Kidney (tissue), 14 donors: ENCODE measurements around the gene MYBPC2. TPM values are rescaled to one million over a fixed set of nuclear protein-coding genes. Genes with fewer than 3 reads are reported as not detected.
"Not testable (repeated sequence)": the region's sequence is repeated elsewhere in the genome, so short reads cannot be mapped to it uniquely, and the experiment has no call there.

ENCODE experiments used
- DNase-seq, 5 donors: peaks; one replicate each; pipeline ENCODE4 v3.0.0-alpha.2; 2013 to 2020
- FAIRE-seq: peaks from 2 replicates; lab custom pipeline; 2012; peaks lifted over from hg19 to GRCh38; lab: Jason Lieb, UNC
- H3K27ac ChIP-seq, 2 donors: one replicate each; pipeline ENCODE4 v1.7.0; 2013; ENCODE audit warnings: low read depth in 2 of 2, low read length in 2 of 2, inconsistent platforms in 1 of 2
- H3K27me3 ChIP-seq: one replicate; pipeline ENCODE4 v1.7.1; 2013; ENCODE audit warnings: low read length, inconsistent platforms; ENCODE audit not compliant: control insufficient read depth, insufficient read depth
- H3K36me3 ChIP-seq, 3 donors: one replicate each; pipeline versions ENCODE4 v1.7.0 to v1.7.1; 2013; ENCODE audit warnings: low read length in 3 of 3, control low read depth in 1 of 3, inconsistent platforms in 1 of 3; ENCODE audit not compliant: insufficient read depth in 3 of 3, control insufficient read depth in 2 of 3
- H3K4me1 ChIP-seq, 3 donors: one replicate each; pipeline versions ENCODE4 v1.7.0 to v1.7.1; 2013; ENCODE audit warnings: low read length in 3 of 3, inconsistent platforms in 1 of 3, low read depth in 1 of 3; ENCODE audit not compliant: control insufficient read depth in 2 of 3, insufficient read depth in 2 of 3
- H3K4me3 ChIP-seq, 3 donors: one replicate each; pipeline versions ENCODE4 v1.7.0 to v1.8.1; 2013; ENCODE audit warnings: low read length in 3 of 3, control low read depth in 1 of 3, inconsistent platforms in 1 of 3
- H3K9ac ChIP-seq, 3 donors: one replicate each; pipeline versions ENCODE4 v1.7.0 to v1.7.1; 2013; ENCODE audit warnings: low read length in 3 of 3, control low read depth in 1 of 3, inconsistent platforms in 1 of 3
- H3K9me3 ChIP-seq, 3 donors: one replicate each; pipeline versions ENCODE4 v1.7.0 to v1.7.1; 2013; ENCODE audit warnings: low read length in 3 of 3, control low read depth in 1 of 3, inconsistent platforms in 1 of 3; ENCODE audit not compliant: control insufficient read depth in 2 of 3, insufficient read depth in 1 of 3
- intact Hi-C: fragments of 100-400 bp; cut with DNase I; formaldehyde crosslinking; loops from one replicate; pipeline ENCODE4 v1.11.1; 2022
- polyA plus RNA-seq: library from polyadenylated mRNA; stranded (reverse); fragments of 350-450 nt; fragmentation: Illumina TruSeq; extraction: RNeasy Lipid Tissue Mini Kit (QIAGEN cat#74804); gene quantifications from one replicate; pipeline ENCODE4 v1.2.3, GENCODE V29; 2014; ENCODE audit warnings: low read depth, low replicate concordance; ENCODE audit not compliant: insufficient read depth
- total RNA-seq: library from RNA; stranded (reverse); fragmentation: NEBNext Ultra II Directional; extraction: Animal tissue kit (Norgen Biotek cat#: 25700); gene quantifications from one replicate; pipeline ENCODE4 v1.2.1, GENCODE V29; 2021
- TF ChIP-seq, protein P1 (sequence below): IDR thresholded peaks from 3 replicates; pipeline ENCODE4 v1.5.1; 2012; ENCODE audit warnings: mild to moderate bottlenecking, moderate library complexity, borderline replicate concordance; ENCODE audit not compliant: insufficient read depth; ENCODE audit errors: extremely low read depth
- donor health status: control.
- donor health status: control.
- donor health status: control.
- donor health status: control.
- donor health status: control.
- donor health status: DM: yes; HTN: yes; CAD: no.
- donor health status: Normal renal cell carcinoma (clear cell type).

MYBPC2 gene
- total and polyA plus RNA-seq, 2 donors from 2014 or later = 0.98 TPM; not detected in 1

DNA sequence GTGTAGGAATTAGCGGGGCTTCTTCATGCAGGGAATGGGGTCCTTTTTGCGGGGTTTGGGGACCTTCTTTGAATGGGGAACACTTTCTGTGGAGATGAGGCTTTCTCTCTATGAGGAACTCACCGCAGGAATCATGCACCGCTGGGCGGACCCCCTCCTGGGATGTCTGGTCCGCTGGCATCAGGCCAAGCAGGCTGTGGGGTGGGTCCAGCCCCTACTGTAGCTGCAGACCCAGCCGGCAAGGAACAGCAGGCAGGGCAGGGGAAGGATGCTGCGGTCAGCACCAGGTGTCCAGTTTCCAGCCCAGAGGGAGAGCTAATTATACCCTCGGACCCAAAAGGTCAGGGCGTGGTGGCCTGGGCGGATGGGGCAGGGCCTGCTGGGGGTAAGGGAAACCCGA lies 1.8 kb downstream of the MYBPC2 start:
- H3K27ac ChIP-seq = no peak overlapping the region
- H3K4me3 ChIP-seq = no peak overlapping the region
- H3K36me3 ChIP-seq = no peaks in the 10 kb centered on the region
- intact Hi-C loops = no loop called here
- no peaks in the 10 kb centered on the region for H3K27me3 ChIP-seq
- H3K9ac ChIP-seq = no peak overlapping the region
- H3K9me3 ChIP-seq = no peaks in the 10 kb centered on the region
- no peak for FAIRE-seq
- TF ChIP-seq, protein P1, sequence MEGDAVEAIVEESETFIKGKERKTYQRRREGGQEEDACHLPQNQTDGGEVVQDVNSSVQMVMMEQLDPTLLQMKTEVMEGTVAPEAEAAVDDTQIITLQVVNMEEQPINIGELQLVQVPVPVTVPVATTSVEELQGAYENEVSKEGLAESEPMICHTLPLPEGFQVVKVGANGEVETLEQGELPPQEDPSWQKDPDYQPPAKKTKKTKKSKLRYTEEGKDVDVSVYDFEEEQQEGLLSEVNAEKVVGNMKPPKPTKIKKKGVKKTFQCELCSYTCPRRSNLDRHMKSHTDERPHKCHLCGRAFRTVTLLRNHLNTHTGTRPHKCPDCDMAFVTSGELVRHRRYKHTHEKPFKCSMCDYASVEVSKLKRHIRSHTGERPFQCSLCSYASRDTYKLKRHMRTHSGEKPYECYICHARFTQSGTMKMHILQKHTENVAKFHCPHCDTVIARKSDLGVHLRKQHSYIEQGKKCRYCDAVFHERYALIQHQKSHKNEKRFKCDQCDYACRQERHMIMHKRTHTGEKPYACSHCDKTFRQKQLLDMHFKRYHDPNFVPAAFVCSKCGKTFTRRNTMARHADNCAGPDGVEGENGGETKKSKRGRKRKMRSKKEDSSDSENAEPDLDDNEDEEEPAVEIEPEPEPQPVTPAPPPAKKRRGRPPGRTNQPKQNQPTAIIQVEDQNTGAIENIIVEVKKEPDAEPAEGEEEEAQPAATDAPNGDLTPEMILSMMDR = no peak
- peaks cover 0 to 7% (median 3%) of the 10 kb centered on the region in 3 donors for H3K4me1 ChIP-seq
- DNase-seq = peak in 4 of 5 donors; percentile 49 to 77 (median 60)

DNA sequence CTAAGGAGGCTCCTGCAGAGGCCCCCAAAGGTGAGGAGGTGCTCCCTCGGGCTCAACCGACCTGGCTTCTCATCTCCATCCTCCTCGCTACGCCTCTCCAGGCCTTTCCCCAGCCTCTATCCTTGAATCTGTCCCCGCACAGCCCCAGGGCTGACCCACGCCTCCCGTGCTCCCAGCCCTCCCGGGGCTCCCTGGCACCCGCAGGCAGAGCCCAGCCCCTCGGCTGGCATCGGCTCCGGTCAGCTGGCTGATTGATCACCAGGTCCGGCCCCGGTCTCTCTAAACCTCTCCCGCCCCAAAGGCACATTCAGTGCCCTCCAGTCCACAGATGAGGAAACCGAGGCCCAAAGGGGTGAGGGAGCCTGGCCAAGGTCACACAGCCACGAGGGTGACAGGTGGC lies 2.5 kb downstream of the MYBPC2 start:
- Histone ChIP-seq H3K9ac (no peak overlapping the region), H3K27ac (no peak overlapping the region), H3K4me3 (no peak overlapping the region), H3K9me3 (no peaks in the 10 kb centered on the region), H3K36me3 (no peaks in the 10 kb centered on the region), H3K4me1 (peaks cover 0 to 7% (median 3%) of the 10 kb centered on the region in 3 donors), H3K27me3 (no peaks in the 10 kb centered on the region)
- no peak for FAIRE-seq
- intact Hi-C loops = no loop called here
- TF ChIP-seq, protein P1 = no peak
- no peak for DNase-seq

DNA sequence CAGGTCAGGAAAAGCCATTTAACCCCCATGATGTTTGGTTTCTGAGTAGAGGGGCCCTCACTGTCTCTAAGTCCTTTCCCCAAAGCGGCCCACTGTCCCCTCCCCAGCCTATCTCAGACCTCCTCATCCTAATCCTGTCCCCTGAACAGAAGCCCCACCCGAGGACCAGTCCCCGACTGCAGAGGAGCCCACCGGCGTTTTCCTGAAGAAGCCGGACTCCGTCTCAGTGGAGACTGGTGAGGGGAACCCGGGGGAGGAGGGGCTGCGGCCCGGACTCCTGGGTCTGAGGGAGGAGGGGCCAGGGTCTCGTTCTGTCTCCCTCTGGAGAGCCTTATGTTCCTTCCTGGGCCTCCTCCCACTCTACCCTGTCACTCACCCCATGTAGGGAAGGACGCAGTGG lies 2.9 kb downstream of the MYBPC2 start:
- Histone ChIP-seq H3K27me3 (no peaks in the 10 kb centered on the region), H3K4me3 (no peak overlapping the region), H3K36me3 (no peaks in the 10 kb centered on the region), H3K9ac (no peak overlapping the region), H3K9me3 (no peaks in the 10 kb centered on the region), H3K27ac (no peak overlapping the region), H3K4me1 (peaks cover 0 to 7% (median 3%) of the 10 kb centered on the region in 3 donors)
- FAIRE-seq (no peak), DNase-seq (no peak)
- TF ChIP-seq, protein P1 = no peak
- intact Hi-C loops = no loop called here

DNA sequence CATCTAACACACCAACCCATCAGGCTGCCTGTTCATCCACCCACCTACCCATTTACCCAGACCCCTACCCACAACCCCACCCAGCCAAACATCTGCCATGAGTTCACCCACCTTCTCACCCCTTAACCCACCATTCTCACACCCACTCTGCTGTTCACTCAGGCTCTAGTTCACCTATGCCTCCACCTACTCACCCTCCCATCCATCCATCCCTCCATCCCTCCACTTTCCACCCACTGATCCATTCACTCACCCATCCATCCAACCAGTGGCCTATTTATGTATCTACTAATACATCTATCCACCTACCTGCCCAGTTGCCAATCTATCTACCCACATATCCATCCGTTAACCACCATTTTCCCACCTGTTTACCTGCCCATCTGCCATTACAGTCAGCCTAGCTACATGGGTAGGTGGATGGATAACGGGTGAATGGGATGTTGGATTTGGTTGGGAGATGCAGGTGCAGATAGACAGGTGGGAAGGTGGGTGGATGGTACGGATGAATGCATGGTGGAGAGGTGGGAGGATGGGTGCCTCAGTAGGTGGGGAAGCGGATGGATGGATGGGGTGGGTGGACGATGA lies 5.3 kb downstream of the MYBPC2 start:
- H3K9ac ChIP-seq = no peak overlapping the region
- H3K4me1 ChIP-seq = no peaks in the 10 kb centered on the region
- H3K36me3 ChIP-seq = no peaks in the 10 kb centered on the region
- TF ChIP-seq, protein P1 = no peak
- no peaks in the 10 kb centered on the region for H3K27me3 ChIP-seq
- no peaks in the 10 kb centered on the region for H3K9me3 ChIP-seq
- intact Hi-C loops = no loop called here
- DNase-seq (no peak), FAIRE-seq (no peak)
- H3K4me3 ChIP-seq = no peak overlapping the region
- H3K27ac ChIP-seq = no peak overlapping the region

DNA sequence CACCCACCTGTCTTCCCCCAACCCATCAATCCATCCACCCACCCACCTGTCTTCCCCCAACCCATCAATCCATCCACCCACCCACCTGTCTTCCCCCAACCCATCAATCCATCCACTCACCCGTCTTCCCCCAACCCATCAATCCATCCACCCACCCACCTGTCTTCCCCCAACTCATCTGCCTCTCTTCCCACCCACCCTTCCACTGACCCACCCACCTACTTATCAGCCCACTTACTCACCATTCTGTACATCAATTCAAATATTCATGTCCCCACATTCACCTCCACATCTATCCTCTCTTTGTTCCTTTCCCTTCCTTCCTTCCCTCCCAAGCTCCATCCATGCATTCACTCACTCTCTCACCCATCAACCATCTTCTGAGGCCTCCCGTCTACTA lies 6.4 kb downstream of the MYBPC2 start:
- H3K9ac ChIP-seq, intact Hi-C loops, H3K4me1 ChIP-seq, FAIRE-seq, H3K36me3 ChIP-seq, DNase-seq, H3K27me3 ChIP-seq, H3K27ac ChIP-seq, H3K9me3 ChIP-seq, H3K4me3 ChIP-seq: not testable (repeated sequence)
